ENCODE data around the gene CENPK. TPM values are rescaled to one million over a fixed set of nuclear protein-coding genes. Genes with fewer than 3 reads are reported as not detected.
A peak's percentile ranks its signal among the peaks of the same experiment; 100 is the strongest.

CENPK gene
- total RNA-seq, 1 experiment from 2014 or later, result 34.2 TPM

- DNase-seq (ENCODE audit: low read depth, low spot score) (no peak), ATAC-seq (peak; percentile 28)
- intact Hi-C loops (cut with micrococcal nuclease; ENCODE audit: unreplicated experiment) (loop anchor here (5.0 kb wide), 1 partner anchor 524 kb away; no protein-coding TSS in a partner anchor), in situ Hi-C loops (cut with HindIII; ENCODE audit: low pct_unique_long_range_greater_than_20kb, low sequenced_read_pairs) (no loop called here)
- TF ChIP-seq POLR2AphosphoS5 (IDR thresholded peaks at IDR 0.05; ENCODE audit: low read depth, low read length), result no peak
- no peak for TF ChIP-seq REST (IDR thresholded peaks at IDR 0.05; ENCODE audit: insufficient read depth in 1 of 2, low read depth in 2 of 2, low read length in 1 of 2)
- no peak for TF ChIP-seq TCF7L2 (IDR thresholded peaks at IDR 0.05; ENCODE audit: low read depth, low read length)
- no peak for TF ChIP-seq SIN3A (IDR thresholded peaks at IDR 0.05; ENCODE audit: borderline replicate concordance, insufficient read depth, low read depth, low read length)
- TF ChIP-seq, protein P1, sequence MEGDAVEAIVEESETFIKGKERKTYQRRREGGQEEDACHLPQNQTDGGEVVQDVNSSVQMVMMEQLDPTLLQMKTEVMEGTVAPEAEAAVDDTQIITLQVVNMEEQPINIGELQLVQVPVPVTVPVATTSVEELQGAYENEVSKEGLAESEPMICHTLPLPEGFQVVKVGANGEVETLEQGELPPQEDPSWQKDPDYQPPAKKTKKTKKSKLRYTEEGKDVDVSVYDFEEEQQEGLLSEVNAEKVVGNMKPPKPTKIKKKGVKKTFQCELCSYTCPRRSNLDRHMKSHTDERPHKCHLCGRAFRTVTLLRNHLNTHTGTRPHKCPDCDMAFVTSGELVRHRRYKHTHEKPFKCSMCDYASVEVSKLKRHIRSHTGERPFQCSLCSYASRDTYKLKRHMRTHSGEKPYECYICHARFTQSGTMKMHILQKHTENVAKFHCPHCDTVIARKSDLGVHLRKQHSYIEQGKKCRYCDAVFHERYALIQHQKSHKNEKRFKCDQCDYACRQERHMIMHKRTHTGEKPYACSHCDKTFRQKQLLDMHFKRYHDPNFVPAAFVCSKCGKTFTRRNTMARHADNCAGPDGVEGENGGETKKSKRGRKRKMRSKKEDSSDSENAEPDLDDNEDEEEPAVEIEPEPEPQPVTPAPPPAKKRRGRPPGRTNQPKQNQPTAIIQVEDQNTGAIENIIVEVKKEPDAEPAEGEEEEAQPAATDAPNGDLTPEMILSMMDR (IDR thresholded peaks at IDR 0.05), result no peak
- CTCF ChIA-PET, result interaction anchor here (1.8 kb wide), 1 partner anchor 671 kb away, joined by 6 read pairs; no protein-coding TSS in a partner anchor
- Histone ChIP-seq H3K36me3 (ENCODE audit: control insufficient read depth, insufficient read depth, low read length) (no peaks in the 10 kb centered on the region), H3K9me3 (ENCODE audit: control insufficient read depth, insufficient read depth, low read depth, low read length) (no peaks in the 10 kb centered on the region), H3K27me3 (ENCODE audit: control insufficient read depth, insufficient read depth, low read length) (peaks cover 21% of the 10 kb centered on the region), H3K4me3 (ENCODE audit: low read depth in 2 of 2, low read length in 2 of 2) (peak overlapping the region; percentile 58 to 70), H3K27ac (ENCODE audit: low read length) (no peak overlapping the region), H3K4me1 (ENCODE audit: control insufficient read depth, insufficient read depth, low read length) (peaks cover 9% of the 10 kb centered on the region)
- POLR2A ChIA-PET, result interaction anchor here (0.7 kb wide), 1 partner anchor 666 kb away, joined by 3 read pairs; no protein-coding TSS in a partner anchor
- no TSS peak for BruUV-seq (replicated peaks)
Measured at GRCh38 chr5:65481171-65481581, 81.8 kb downstream of the CENPK start.

DNA sequence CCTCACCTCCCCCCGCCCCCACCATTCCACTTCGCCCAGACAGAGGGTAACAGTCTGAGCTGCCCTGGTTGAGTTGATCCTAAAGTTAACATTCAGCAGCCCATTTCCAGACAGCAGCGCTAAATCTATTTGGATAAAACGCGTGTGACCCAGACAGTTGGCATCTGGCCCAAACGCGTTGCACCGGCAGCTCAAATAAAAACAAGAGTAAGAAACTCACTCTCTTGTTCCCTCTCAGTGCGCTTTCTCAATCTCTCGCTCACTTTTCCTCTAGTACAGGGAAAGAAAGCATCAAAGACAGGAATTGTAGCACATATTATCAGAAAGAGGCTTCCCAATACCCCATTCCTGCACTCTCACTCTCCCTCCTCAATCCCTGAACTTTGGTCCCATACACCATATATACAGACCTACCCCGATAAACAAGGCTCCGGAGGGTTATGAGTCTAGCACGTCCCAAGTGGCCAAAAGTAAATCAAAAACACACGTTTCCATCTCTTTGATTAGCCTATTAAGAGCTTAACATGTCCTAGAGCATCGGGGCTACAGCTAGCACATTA lies 82.6 kb downstream of the CENPK start:
- in situ Hi-C loops (cut with HindIII; ENCODE audit: low pct_unique_long_range_greater_than_20kb, low sequenced_read_pairs), result no loop called here
- TF ChIP-seq, protein P1 (IDR thresholded peaks at IDR 0.05), result 0 out of 2 replicates have a peak, but pooled peaks have one; percentile 3
- no peak for TF ChIP-seq TCF7L2 (IDR thresholded peaks at IDR 0.05; ENCODE audit: low read depth, low read length)
- no peak for TF ChIP-seq REST (IDR thresholded peaks at IDR 0.05; ENCODE audit: insufficient read depth in 1 of 2, low read depth in 2 of 2, low read length in 1 of 2)
- no peak for TF ChIP-seq POLR2AphosphoS5 (IDR thresholded peaks at IDR 0.05; ENCODE audit: low read depth, low read length)
- POLR2A ChIA-PET, result no interaction called here

More for the DNA sequence above, 82.6 kb downstream of the CENPK start:
- peaks cover 9% of the 10 kb centered on the region for H3K4me1 ChIP-seq (ENCODE audit: control insufficient read depth, insufficient read depth, low read length)
- H3K27me3 ChIP-seq (ENCODE audit: control insufficient read depth, insufficient read depth, low read length), result peaks cover 21% of the 10 kb centered on the region
- H3K27ac ChIP-seq (ENCODE audit: low read length), result no peak overlapping the region
- peak overlapping the region; percentile 41 to 58 for H3K4me3 ChIP-seq (ENCODE audit: low read depth in 2 of 2, low read length in 2 of 2)
- no peak for DNase-seq (ENCODE audit: low read depth, low spot score)
- H3K36me3 ChIP-seq (ENCODE audit: control insufficient read depth, insufficient read depth, low read length), result no peaks in the 10 kb centered on the region
- peak; percentile 30; the same call in 1 of the 2 replicates for ATAC-seq
- H3K9me3 ChIP-seq (ENCODE audit: control insufficient read depth, insufficient read depth, low read depth, low read length), result no peaks in the 10 kb centered on the region
- BruUV-seq (replicated peaks), result no TSS peak
- CTCF ChIA-PET, result no interaction called here
- intact Hi-C loops (cut with micrococcal nuclease; ENCODE audit: unreplicated experiment), result loop anchor here (5.0 kb wide), 1 partner anchor 523 kb away; no protein-coding TSS in a partner anchor

All from Panc1 (cell line).